ENCODE data around the gene DIPK1A. TPM values are rescaled to one million over a fixed set of nuclear protein-coding genes. Genes with fewer than 3 reads are reported as not detected.

DIPK1A gene
- total and polyA plus RNA-seq, 11 donors: 2.8 to 11.6 (median 6.2) TPM

- ATAC-seq (no peak), DNase-seq (no peak)
- Histone ChIP-seq H3K27me3 (no peaks in the 10 kb centered on the region), H3K36me3 (no peaks in the 10 kb centered on the region), H3K27ac (peak overlapping the region in 1 of 12 donors; percentile 21), H3K4me1 (peaks cover 0 to 8% (median 0%) of the 10 kb centered on the region in 12 donors), H3K9me3 (no peaks in the 10 kb centered on the region), H3K4me3 (no peak overlapping the region)
- intact Hi-C loops (cut with DNase I): loop anchor here in 1 of 10 donors (5.0 kb wide), 1 partner anchor 34 kb away; no protein-coding TSS in a partner anchor
- TF ChIP-seq CTCF (IDR thresholded peaks at IDR 0.05): no peak
- no peak for TF ChIP-seq POLR2A (IDR thresholded peaks at IDR 0.05)
- WGBS, 4 donors: 33 to 56% (median 43%) methylated on average over 1 of the region's 1 CpG
These were observed 29.6 kb upstream of the DIPK1A start for GRCh38 chr1:92990828-92991227.

- ATAC-seq (no peak), DNase-seq (no peak)
- Histone ChIP-seq H3K9me3 (no peaks in the 10 kb centered on the region), H3K36me3 (no peaks in the 10 kb centered on the region), H3K27ac (peak overlapping the region in 1 of 12 donors; percentile 21), H3K4me3 (no peak overlapping the region), H3K27me3 (no peaks in the 10 kb centered on the region), H3K4me1 (peaks cover 0 to 8% (median 0%) of the 10 kb centered on the region in 12 donors)
- WGBS, 4 donors: 85 to 92% (median 88%) methylated on average over 6 of the region's 6 CpGs
- intact Hi-C loops (cut with DNase I): loop anchor here in 1 of 10 donors (5.0 kb wide), 1 partner anchor 33 kb away; no protein-coding TSS in a partner anchor
- TF ChIP-seq POLR2A (IDR thresholded peaks at IDR 0.05) (no peak), CTCF (IDR thresholded peaks at IDR 0.05) (no peak)
These were observed 28.8 kb upstream of the DIPK1A start for GRCh38 chr1:92989936-92990583.

GRCh38 chr1:92989253-92989652 is 28.0 kb upstream of the DIPK1A start:
- ATAC-seq (no peak), DNase-seq (no peak)
- Histone ChIP-seq H3K4me3 (no peak overlapping the region), H3K4me1 (peaks cover 0 to 8% (median 0%) of the 10 kb centered on the region in 12 donors), H3K27me3 (no peaks in the 10 kb centered on the region), H3K9me3 (no peaks in the 10 kb centered on the region), H3K27ac (no peak overlapping the region), H3K36me3 (no peaks in the 10 kb centered on the region)
- no peak for TF ChIP-seq POLR2A (IDR thresholded peaks at IDR 0.05)
- no peak for TF ChIP-seq CTCF (IDR thresholded peaks at IDR 0.05)
- 40 to 68% (median 45%) methylated on average over 2 of the region's 2 CpGs for WGBS, 4 donors
- intact Hi-C loops (cut with DNase I): no loop called here

DNA sequence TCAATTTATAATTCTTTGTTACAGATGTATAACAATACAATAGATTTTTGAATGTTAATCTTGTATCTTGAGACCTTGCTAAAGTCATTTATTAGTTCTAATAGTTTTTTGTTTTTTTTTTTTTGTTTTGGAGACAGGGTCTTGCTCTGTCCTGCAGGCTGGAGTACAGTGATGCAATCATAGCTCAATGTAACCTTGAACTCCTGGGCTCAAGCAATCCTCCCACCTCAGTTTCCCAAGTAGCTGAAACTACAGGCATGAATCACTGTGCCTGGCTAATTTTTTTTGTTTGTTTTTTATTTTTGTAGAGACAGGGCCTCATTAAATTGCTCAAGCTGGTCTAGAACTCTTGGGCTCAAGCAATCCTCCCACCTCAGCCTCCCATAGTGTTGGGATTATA is 26.2 kb upstream of the DIPK1A start:
- Histone ChIP-seq H3K36me3 (no peaks in the 10 kb centered on the region), H3K27me3 (no peaks in the 10 kb centered on the region), H3K9me3 (peaks cover 0 to 2% (median 0%) of the 10 kb centered on the region in 12 donors), H3K4me3 (no peak overlapping the region), H3K4me1 (peaks cover 0 to 8% (median 0%) of the 10 kb centered on the region in 12 donors), H3K27ac (no peak overlapping the region)
- TF ChIP-seq CTCF (IDR thresholded peaks at IDR 0.05) (no peak), POLR2A (IDR thresholded peaks at IDR 0.05) (no peak)
- DNase-seq: no peak
- ATAC-seq: no peak
- intact Hi-C loops (cut with DNase I): no loop called here
